Measurements from ENCODE around the gene SUSD4. TPM values are rescaled to one million over a fixed set of nuclear protein-coding genes. Genes with fewer than 3 reads are reported as not detected.

SUSD4 gene
- total and polyA plus RNA-seq, 9 of the 15 experiments (the other 6 are each of a cell fraction or from before 2014, with no cell fraction given) = 0.06 to 1.7 (median 0.09) TPM; not detected in 4

DNA sequence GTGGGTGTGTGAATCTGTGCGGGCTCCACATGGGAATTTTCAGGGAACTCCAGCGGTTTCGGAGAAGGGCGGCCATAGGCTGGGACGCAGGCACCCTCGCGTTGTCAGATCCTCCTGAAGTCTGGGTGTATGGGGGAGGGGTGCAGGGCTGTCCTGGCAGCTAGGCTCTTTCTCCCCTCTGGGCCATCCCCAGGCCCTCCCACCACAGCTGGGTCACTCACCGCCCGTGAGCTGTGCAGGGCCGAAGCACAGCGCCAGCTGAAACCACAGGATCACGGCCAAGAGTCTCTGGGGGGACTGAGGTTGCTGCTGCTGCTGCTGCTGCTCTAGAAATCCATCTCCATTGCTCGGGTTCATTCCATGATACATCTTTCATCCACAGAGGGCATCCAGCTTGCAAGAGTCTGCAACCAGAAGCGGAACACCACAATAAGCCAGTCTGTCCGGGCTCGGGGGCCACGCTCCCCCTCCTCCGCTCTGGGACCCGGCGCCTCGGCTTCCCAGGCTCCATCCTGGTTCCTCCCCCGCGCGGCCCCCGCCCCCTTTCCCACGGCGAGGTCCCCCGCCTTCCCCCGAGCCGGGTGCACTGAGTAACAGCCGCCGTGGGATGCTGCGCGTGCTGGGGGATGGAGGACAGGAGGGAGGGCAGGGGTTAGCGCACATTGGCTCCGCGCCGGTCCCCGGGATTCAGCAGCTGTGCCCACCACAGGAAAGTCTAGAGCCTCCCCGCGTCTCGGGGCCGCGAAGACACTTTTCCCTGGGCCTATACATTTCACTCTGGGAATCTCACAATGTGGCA, 720 bp downstream of the SUSD4 start:
- TF ChIP-seq ARID1B (IDR thresholded peaks at IDR 0.05) (no peak), TFAP4 (CRISPR knock-in tag; IDR thresholded peaks at IDR 0.05; ENCODE audit: borderline replicate concordance) (0 out of 2 replicates have a peak, but pooled peaks have one; percentile 27), EGR1 (conservative IDR thresholded peaks at IDR 0.05) (peak; percentile 4; the same call in 1 of the 2 replicates), GABPB1 (CRISPR knock-in tag; IDR thresholded peaks at IDR 0.05) (0 out of 2 replicates have a peak, but pooled peaks have one; percentile 13)
- H3K27me3 ChIP-seq (ENCODE audit: control insufficient read depth in 2 of 2, insufficient read depth in 2 of 2, low read length in 2 of 2) = peaks cover 26 to 32% of the 10 kb centered on the region in 2 experiments
- peaks cover 0 to 23% of the 10 kb centered on the region in 2 experiments; a peak in 3 of 5 replicates for H3K4me1 ChIP-seq (replicated peaks in 1 of 2; ENCODE audit: control insufficient read depth in 2 of 2, insufficient read depth in 2 of 2, low read length in 2 of 2)
- H3K79me2 ChIP-seq (ENCODE audit: control insufficient read depth, insufficient read depth, low read length) = no peaks in the 10 kb centered on the region
- CTCF ChIA-PET (ENCODE audit: low intra/inter-chr PET ratio) = no interaction called here
- H4K20me1 ChIP-seq (replicated peaks; ENCODE audit: control insufficient read depth, insufficient read depth, low read length) = no peaks in the 10 kb centered on the region
- in situ Hi-C loops (cut with MboI) (no loop called here), intact Hi-C loops (cut with micrococcal nuclease) (no loop called here)
- FAIRE-seq = no peak
- POLR2A ChIA-PET = interaction anchor here (0.6 to 1.2 kb wide), 3 partner anchors 49 to 158 kb away, joined by 3 to 5 read pairs (median 4); no protein-coding TSS in a partner anchor
- ATAC-seq = peak; percentile 13; the same call in 2 of the 3 replicates
- DNase-seq (ENCODE audit: extremely low read depth in 1 of 4, low spot score in 3 of 4) = peak in 2 of 4 experiments; percentile 36 to 42
- H3K9ac ChIP-seq (ENCODE audit: insufficient read depth in 1 of 2, low read depth in 2 of 2, low read length in 2 of 2) = peak overlapping the region in 1 of 2 experiments; percentile 78; a peak in 1 of 4 replicates
- 8% methylated on average over 17 of the region's 44 CpGs for WGBS (ENCODE audit: insufficient coverage, low coverage, missing lambda C conversion rate)
- no peak overlapping the region for H3K27ac ChIP-seq (ENCODE audit: extremely low read depth, low read depth, low read length)
- H3K4me3 ChIP-seq = peak overlapping the region; percentile 40; the same call in 1 of the 2 replicates
- BruUV-seq (replicated peaks) = no TSS peak
- H3K4me2 ChIP-seq (ENCODE audit: insufficient read depth, low read length) = peak overlapping the region; percentile 55; the same call in 1 of the 2 replicates
- H2AFZ ChIP-seq (ENCODE audit: low read depth, low read length) = no peak overlapping the region
- no peaks in the 10 kb centered on the region for H3K9me1 ChIP-seq (ENCODE audit: control insufficient read depth, insufficient read depth, low read length)
- H3K9me3 ChIP-seq (replicated peaks; ENCODE audit: control insufficient read depth, insufficient read depth, low read depth, low read length) = no peaks in the 10 kb centered on the region
- H3K36me3 ChIP-seq (ENCODE audit: control insufficient read depth, insufficient read depth, low read length) = no peaks in the 10 kb centered on the region

Data from K562 (cell line).